Measurements from ENCODE around the gene APELA. TPM values are rescaled to one million over a fixed set of nuclear protein-coding genes. Genes with fewer than 3 reads are reported as not detected.
"Not testable (repeated sequence)": the region's sequence is repeated elsewhere in the genome, so short reads cannot be mapped to it uniquely, and the experiment has no call there.

APELA gene
- total and polyA plus RNA-seq, 2 donors (not counting 1 experiment from before 2014, with no cell fraction given), result not detected

DNA sequence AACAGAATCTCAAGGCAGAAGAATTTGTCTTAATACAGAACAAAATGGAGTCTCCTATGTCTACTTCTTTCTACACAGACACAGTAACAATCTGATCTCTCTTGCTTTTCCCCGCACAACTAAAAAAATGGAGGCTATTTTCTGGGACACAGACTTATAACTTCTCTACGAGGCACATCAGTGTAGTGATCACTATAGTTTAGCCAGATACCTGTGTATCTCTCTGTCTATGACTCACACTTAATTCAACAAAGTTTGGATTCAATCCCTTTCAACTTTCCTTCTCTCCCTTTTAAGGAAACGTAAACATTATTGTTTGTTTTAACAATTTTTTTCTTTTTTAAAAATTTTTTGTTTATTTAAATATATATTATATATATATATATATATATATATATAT is 29.4 kb downstream of the APELA start:
- no CpG with 5 or more reads among the region's 3 CpGs for WGBS (ENCODE audit: insufficient coverage)
- Histone ChIP-seq H2AFZ (ENCODE audit: insufficient read depth, low read depth, low read length, poor library complexity, severe bottlenecking) (no peak overlapping the region), H3K27me3 (replicated peaks in 1 of 4; ENCODE audit: control extremely low read depth in 1 of 4, control insufficient read depth in 3 of 4, insufficient read depth in 4 of 4, low read length in 3 of 4) (no peaks in the 10 kb centered on the region), H3K4me3 (ENCODE audit: control extremely low read depth in 1 of 5, extremely low read depth in 1 of 5, insufficient read depth in 1 of 5, low read depth in 2 of 5, low read length in 4 of 5) (no peak overlapping the region), H3K79me2 (ENCODE audit: control insufficient read depth, insufficient read depth, low read length) (no peaks in the 10 kb centered on the region), H3K36me3 (replicated peaks in 1 of 2; ENCODE audit: control extremely low read depth in 1 of 2, control insufficient read depth in 1 of 2, extremely low read depth in 1 of 2, insufficient read depth in 2 of 2, low read length in 1 of 2) (no peaks in the 10 kb centered on the region), H3K4me1 (ENCODE audit: control insufficient read depth in 2 of 2, insufficient read depth in 2 of 2, low read length in 2 of 2) (no peaks in the 10 kb centered on the region), H4K20me1 (ENCODE audit: control insufficient read depth, insufficient read depth, low read length, poor library complexity, severe bottlenecking) (no peaks in the 10 kb centered on the region), H3K9me3 (ENCODE audit: control extremely low read depth in 1 of 3, control insufficient read depth in 2 of 3, insufficient read depth in 1 of 3, low read length in 2 of 3) (peaks cover 0 to 7% (median 0%) of the 10 kb centered on the region in 3 donors), H3K4me2 (replicated peaks; ENCODE audit: low read depth, low read length, poor library complexity, severe bottlenecking) (no peak overlapping the region), H3K27ac (ENCODE audit: low read length in 2 of 2) (no peak overlapping the region), H3K9ac (ENCODE audit: low read length) (no peak overlapping the region)
- H3K27me3 Mint-ChIP-seq, result no peaks in the 10 kb centered on the region
- TF ChIP-seq, protein P1, sequence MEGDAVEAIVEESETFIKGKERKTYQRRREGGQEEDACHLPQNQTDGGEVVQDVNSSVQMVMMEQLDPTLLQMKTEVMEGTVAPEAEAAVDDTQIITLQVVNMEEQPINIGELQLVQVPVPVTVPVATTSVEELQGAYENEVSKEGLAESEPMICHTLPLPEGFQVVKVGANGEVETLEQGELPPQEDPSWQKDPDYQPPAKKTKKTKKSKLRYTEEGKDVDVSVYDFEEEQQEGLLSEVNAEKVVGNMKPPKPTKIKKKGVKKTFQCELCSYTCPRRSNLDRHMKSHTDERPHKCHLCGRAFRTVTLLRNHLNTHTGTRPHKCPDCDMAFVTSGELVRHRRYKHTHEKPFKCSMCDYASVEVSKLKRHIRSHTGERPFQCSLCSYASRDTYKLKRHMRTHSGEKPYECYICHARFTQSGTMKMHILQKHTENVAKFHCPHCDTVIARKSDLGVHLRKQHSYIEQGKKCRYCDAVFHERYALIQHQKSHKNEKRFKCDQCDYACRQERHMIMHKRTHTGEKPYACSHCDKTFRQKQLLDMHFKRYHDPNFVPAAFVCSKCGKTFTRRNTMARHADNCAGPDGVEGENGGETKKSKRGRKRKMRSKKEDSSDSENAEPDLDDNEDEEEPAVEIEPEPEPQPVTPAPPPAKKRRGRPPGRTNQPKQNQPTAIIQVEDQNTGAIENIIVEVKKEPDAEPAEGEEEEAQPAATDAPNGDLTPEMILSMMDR (IDR thresholded peaks at IDR 0.05), result no peak
- TF ChIP-seq EZH2 (IDR thresholded peaks at IDR 0.05; ENCODE audit: borderline replicate concordance, insufficient read depth, low read depth, low read length, poor library complexity, severe bottlenecking), result no peak
- DNase-seq, result no peak
- POLR2A ChIA-PET, result no interaction called here
- H3K4me1 Mint-ChIP-seq, result no peaks in the 10 kb centered on the region
- CTCF ChIA-PET, result no interaction called here
- no peak overlapping the region for H3K4me3 Mint-ChIP-seq
- H3K9me3 Mint-ChIP-seq (ENCODE audit: insufficient read depth), result peaks cover 2% of the 10 kb centered on the region
- ATAC-seq (ENCODE audit: low read depth), result no peak
- no peak overlapping the region for H3K27ac Mint-ChIP-seq
- intact Hi-C loops (cut with micrococcal nuclease), result no loop called here

DNA sequence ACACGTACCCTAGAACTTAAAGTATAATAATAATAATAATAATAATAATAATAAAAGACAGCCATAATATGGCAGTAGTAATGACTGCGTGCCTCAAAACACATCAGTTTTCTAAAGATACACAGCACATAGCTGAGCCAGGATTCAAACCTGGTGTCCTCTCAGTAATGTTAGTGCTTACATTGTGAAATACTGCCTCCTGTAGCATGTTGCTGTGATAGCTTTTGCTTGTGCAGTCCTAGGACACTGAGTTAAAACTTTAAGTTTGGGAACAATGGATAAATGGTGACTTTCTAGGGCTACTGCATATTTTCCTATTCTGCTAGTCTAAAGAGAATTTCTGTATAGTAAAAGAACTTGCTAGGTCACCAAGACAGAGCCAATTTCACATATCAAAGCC is 36.5 kb downstream of the APELA start:
- H3K4me3 Mint-ChIP-seq; POLR2A ChIA-PET; H3K4me2 ChIP-seq (replicated peaks; ENCODE audit: low read depth, low read length, poor library complexity, severe bottlenecking); ATAC-seq (ENCODE audit: low read depth); H4K20me1 ChIP-seq (ENCODE audit: control insufficient read depth, insufficient read depth, low read length, poor library complexity, severe bottlenecking); H3K79me2 ChIP-seq (ENCODE audit: control insufficient read depth, insufficient read depth, low read length); H2AFZ ChIP-seq (ENCODE audit: insufficient read depth, low read depth, low read length, poor library complexity, severe bottlenecking); DNase-seq; H3K27ac ChIP-seq (ENCODE audit: low read length in 2 of 2); H3K36me3 ChIP-seq (replicated peaks in 1 of 2; ENCODE audit: control extremely low read depth in 1 of 2, control insufficient read depth in 1 of 2, extremely low read depth in 1 of 2, insufficient read depth in 2 of 2, low read length in 1 of 2); H3K9me3 Mint-ChIP-seq (ENCODE audit: insufficient read depth); H3K9me3 ChIP-seq (ENCODE audit: control extremely low read depth in 1 of 3, control insufficient read depth in 2 of 3, insufficient read depth in 1 of 3, low read length in 2 of 3); intact Hi-C loops (cut with micrococcal nuclease); CTCF ChIA-PET; H3K4me1 ChIP-seq (ENCODE audit: control insufficient read depth in 2 of 2, insufficient read depth in 2 of 2, low read length in 2 of 2); H3K4me1 Mint-ChIP-seq; H3K4me3 ChIP-seq (ENCODE audit: control extremely low read depth in 1 of 5, extremely low read depth in 1 of 5, insufficient read depth in 1 of 5, low read depth in 2 of 5, low read length in 4 of 5); H3K27me3 Mint-ChIP-seq; H3K27me3 ChIP-seq (replicated peaks in 1 of 4; ENCODE audit: control extremely low read depth in 1 of 4, control insufficient read depth in 3 of 4, insufficient read depth in 4 of 4, low read length in 3 of 4); H3K27ac Mint-ChIP-seq; H3K9ac ChIP-seq (ENCODE audit: low read length): not testable (repeated sequence)
- WGBS (ENCODE audit: insufficient coverage), result no CpG with 5 or more reads among the region's 2 CpGs
